WI38 (cell line): ENCODE data around the gene IARS2.
A peak's percentile ranks its signal among the peaks of the same experiment; 100 is the strongest.

Source experiments
- H3K4me3 ChIP-seq: 2 replicates; pipeline ENCODE4 v1.5.1; 2011; ENCODE audit warnings: low read depth, mild to moderate bottlenecking, control low read depth, low read length
- CTCF ChIP-seq: IDR thresholded peaks from 2 replicates; pipeline ENCODE4 v1.5.1; 2012; ENCODE audit warnings: low read depth, mild to moderate bottlenecking, control low read depth, low read length

IARS2 gene

DNA sequence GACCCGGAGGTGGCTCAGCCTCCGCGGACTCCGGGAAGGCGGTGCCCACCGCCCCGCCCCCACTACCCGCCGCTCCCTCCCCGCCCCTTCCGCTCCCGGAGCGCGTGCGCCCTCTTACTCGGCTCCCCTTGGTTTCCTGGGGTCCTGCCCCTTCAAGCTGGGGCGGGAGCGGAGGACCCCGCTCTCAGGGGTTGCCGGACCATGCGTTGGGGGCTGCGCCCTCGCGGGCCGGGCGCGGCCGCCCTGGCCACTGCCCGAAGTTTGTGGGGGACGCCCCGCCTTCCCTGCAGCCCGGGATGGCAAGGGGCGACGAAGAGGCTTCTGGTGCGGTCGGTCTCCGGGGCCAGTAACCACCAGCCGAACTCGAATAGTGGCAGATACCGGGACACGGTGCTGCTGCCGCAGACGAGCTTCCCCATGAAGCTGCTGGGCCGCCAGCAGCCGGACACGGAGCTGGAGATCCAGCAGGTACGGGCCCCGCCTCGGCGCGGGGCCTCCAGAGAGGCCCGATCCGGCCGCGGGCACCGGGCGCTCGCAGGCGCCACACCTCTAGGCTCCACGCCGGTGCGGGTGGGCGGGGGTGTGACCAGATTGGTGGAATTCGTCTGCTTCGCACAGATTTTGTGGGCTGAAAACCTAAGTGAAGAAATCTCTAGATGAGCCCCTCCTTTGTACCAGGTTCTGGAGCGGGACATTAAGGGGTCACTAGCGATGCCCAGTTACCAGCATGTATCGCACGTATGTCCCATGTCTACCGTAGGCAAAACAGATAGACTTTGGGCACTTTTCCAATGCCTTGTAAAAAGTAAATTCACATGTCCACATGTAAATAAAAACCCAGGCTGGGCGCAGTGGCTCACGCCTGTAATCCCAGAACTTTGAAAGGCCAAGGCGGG lies at the start of gene IARS2:
Gene IARS2 (plus strand): TSS at position 117 of the 896 bp plus-strand sequence. CDS start 85 bp downstream, at position 202.
- no peak for TF ChIP-seq CTCF
- H3K4me3 ChIP-seq = peak within 1 kb of the TSS; percentile 88

DNA sequence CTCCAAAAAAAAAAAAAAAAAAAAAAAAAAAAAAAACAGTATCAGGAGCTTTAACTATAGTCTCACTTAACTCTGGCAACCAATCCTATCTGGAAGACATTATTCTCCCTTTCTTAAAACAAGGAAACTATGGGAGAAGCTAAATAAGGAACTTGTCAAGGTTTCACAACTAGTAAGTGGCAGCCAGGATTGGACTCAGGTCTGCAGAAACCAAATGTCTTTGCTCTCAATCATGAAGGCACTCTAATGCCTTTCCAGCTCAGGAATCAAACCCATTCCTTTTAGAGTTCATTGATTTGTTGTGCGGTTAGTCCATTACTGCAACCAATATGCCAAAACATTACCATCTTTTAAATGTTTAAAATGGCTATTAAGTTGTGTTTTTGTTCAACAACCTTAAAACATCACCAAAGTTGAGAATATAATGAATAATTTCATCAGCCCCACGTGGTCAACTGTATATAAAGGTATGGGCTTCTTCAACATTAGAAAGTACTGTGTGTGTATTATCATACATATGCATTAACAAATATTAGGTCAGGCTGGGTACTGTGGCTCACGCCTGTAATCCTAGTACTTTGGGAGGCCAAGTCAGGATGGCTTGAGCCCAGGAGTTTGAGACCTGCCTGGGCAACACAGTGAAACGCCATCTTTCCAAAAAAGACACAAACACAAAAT lies 49.1 kb upstream of the IARS2 start:
- no peak for TF ChIP-seq CTCF
- peak overlapping the region; percentile 99 for H3K4me3 ChIP-seq

DNA sequence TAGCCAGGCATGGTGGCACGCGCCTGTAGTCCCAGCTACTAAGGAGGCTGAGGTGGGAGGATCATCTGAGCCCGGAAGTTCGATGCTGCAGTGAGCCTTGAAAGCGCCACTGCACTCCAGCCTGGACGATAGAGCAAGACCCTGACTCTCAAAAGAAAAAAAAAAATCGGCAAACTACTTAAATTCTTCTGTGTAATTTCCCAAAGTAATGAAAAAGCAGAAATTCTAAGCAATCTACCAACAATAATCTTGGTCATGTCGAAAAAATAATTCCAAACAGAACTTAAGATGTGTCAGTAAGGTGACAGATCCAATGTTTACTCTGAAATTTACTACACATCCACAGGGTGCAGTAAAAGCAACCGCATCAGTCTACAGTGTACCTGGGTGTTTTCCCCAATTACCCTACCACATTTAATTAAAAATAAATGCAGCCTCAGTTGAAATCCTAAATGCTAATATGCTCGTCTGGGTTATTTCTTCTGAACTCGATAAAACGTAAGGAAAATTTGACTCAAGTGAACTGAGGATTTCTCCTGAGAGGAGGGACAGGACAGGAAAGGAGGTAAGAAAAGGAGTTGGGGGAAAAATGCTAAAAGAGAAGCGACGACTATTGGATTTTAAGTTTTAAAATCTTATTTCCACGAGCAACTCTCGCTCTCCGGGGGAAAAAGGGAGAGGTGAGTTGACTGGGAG lies 48.4 kb upstream of the IARS2 start:
- H3K4me3 ChIP-seq = peak overlapping the region; percentile 99
- no peak for TF ChIP-seq CTCF

DNA sequence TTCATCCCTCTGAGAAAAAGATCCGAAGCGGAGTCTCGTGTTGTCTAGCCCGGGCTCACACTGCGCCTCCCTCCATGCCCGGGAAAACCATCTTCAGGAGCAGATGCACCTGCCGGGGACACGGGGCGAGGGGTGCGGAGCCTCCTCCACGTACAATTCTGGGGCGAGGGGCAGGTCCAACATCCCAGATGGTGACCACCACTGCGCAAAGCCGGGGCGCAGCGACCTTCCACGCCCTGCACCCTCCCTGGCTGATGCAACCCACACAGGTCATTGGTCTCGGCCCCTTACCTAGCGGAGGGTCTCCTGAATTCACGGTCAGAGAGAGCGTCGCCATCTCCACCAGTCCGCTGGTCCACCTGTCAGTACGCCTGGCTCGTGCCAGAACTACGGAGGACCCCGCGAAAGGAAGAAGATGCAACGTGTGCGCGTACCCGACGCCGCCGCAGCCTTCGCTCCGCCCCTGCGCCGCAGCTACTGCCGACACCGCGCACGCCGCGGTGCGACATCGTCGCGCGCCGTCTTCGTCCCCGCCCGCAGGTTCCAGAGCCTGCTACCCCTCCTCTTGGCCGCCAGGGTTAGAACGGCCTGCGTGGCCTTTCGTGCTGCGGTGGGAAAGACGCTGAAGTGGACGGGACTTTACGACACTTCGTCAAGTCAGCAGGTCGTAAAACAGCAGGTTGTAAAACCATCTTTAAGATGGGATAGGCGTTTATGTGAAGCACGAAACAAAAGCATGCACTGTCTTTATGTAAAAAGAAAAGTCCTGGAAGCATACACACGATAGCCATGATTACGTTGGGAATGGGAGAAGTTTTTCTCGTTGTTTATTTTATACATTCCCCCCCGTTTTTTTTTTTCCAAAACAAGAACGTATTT lies 47.6 kb upstream of the IARS2 start, which contains the start of gene EPRS1:
Gene EPRS1 (minus strand): TSS at position 454 of the 879 bp plus-strand sequence. CDS start 117 bp downstream, at position 337.
- peak; percentile 16; the same call in 1 of the 2 replicates for TF ChIP-seq CTCF
- peak within 1 kb of the TSS; percentile 99 for H3K4me3 ChIP-seq

DNA sequence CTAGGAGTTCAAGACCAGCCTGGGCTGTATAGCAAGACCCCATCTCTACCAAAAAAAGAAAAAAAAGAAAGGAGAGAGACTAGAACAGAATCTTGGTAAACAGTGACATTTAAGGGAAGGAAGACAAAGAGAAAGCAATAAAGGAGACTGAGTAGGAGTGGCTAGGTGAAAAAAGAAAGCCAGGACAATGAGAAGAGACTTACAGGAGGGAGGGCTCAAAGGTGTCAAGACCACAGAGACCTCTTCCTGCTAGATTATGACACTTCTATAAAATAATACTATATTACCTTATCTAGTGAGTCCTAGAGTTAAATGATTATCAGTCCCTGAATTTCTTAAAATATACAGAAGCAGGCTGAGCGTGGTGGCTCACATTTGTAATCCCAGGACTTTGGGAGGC lies 37.6 kb upstream of the IARS2 start:
- no peak overlapping the region for H3K4me3 ChIP-seq
- TF ChIP-seq CTCF = no peak

GRCh38 chr1:220060876-220061275 lies 33.1 kb upstream of the IARS2 start:
- no peak overlapping the region for H3K4me3 ChIP-seq
- no peak for TF ChIP-seq CTCF
